ENCODE data around the gene FAM20A.

DNA sequence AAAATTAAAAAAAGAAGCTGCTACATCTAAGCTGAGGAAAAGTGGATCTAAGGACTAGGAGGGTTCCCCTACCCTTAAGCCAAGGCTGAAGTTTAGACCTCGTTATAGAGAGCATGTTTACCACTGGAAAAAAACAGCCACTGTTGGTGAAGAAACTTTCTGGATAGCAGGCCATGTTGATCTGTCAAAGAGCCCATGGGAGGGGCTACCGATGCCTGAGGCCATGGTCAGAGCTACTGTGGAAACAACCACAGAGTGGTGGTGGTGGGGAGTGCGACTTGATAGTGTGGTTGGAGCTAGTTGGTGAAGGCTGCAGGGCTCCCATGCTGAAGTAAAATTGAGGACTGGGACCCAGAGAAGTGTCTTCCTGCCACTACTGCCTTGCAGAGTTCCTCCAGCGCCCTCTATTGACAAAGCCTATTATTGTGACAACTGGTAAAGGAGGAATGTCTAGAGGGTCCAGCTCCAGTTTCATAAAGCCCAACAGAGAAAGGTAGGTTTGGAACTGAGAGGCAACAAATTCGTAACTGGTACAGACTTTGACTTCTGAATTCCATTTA, 12.7 kb upstream of the FAM20A start:
- no peak for TF ChIP-seq YY1 (IDR thresholded peaks at IDR 0.05; ENCODE audit: borderline replicate concordance in 1 of 3, control insufficient read depth in 1 of 3, extremely low read depth in 1 of 3, insufficient read depth in 3 of 3, insufficient read length in 1 of 3, insufficient replicate concordance in 2 of 3, low read depth in 1 of 3, low read length in 2 of 3)
- TF ChIP-seq, protein P1, sequence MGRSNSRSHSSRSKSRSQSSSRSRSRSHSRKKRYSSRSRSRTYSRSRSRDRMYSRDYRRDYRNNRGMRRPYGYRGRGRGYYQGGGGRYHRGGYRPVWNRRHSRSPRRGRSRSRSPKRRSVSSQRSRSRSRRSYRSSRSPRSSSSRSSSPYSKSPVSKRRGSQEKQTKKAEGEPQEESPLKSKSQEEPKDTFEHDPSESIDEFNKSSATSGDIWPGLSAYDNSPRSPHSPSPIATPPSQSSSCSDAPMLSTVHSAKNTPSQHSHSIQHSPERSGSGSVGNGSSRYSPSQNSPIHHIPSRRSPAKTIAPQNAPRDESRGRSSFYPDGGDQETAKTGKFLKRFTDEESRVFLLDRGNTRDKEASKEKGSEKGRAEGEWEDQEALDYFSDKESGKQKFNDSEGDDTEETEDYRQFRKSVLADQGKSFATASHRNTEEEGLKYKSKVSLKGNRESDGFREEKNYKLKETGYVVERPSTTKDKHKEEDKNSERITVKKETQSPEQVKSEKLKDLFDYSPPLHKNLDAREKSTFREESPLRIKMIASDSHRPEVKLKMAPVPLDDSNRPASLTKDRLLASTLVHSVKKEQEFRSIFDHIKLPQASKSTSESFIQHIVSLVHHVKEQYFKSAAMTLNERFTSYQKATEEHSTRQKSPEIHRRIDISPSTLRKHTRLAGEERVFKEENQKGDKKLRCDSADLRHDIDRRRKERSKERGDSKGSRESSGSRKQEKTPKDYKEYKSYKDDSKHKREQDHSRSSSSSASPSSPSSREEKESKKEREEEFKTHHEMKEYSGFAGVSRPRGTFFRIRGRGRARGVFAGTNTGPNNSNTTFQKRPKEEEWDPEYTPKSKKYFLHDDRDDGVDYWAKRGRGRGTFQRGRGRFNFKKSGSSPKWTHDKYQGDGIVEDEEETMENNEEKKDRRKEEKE (IDR thresholded peaks at IDR 0.05; ENCODE audit: borderline replicate concordance in 1 of 2, control insufficient read depth in 1 of 2, low read depth in 2 of 2, low read length in 1 of 2) = no peak
- TF ChIP-seq KDM4B (IDR thresholded peaks at IDR 0.05; ENCODE audit: borderline replicate concordance in 2 of 2, low read depth in 1 of 2) = no peak
- TF ChIP-seq, protein P2, sequence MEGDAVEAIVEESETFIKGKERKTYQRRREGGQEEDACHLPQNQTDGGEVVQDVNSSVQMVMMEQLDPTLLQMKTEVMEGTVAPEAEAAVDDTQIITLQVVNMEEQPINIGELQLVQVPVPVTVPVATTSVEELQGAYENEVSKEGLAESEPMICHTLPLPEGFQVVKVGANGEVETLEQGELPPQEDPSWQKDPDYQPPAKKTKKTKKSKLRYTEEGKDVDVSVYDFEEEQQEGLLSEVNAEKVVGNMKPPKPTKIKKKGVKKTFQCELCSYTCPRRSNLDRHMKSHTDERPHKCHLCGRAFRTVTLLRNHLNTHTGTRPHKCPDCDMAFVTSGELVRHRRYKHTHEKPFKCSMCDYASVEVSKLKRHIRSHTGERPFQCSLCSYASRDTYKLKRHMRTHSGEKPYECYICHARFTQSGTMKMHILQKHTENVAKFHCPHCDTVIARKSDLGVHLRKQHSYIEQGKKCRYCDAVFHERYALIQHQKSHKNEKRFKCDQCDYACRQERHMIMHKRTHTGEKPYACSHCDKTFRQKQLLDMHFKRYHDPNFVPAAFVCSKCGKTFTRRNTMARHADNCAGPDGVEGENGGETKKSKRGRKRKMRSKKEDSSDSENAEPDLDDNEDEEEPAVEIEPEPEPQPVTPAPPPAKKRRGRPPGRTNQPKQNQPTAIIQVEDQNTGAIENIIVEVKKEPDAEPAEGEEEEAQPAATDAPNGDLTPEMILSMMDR (IDR thresholded peaks at IDR 0.05 in 2 of 3, conservative IDR thresholded peaks at IDR 0.05 in 1 of 3; ENCODE audit: insufficient read depth in 2 of 3, low read depth in 1 of 3, low read length in 3 of 3) = peak; percentile 76 to 86 (median 84)
- TF ChIP-seq, protein P3, sequence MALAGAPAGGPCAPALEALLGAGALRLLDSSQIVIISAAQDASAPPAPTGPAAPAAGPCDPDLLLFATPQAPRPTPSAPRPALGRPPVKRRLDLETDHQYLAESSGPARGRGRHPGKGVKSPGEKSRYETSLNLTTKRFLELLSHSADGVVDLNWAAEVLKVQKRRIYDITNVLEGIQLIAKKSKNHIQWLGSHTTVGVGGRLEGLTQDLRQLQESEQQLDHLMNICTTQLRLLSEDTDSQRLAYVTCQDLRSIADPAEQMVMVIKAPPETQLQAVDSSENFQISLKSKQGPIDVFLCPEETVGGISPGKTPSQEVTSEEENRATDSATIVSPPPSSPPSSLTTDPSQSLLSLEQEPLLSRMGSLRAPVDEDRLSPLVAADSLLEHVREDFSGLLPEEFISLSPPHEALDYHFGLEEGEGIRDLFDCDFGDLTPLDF (CRISPR knock-in tag; IDR thresholded peaks at IDR 0.05) = no peak

Measured in K562 (cell line).